Anterior cingulate cortex (tissue), 58 donors: ENCODE results near the gene PRKAG2.

Source experiments
- DNase-seq, 58 donors: peaks; one replicate each; lab custom pipeline; 2025; lab: John Stamatoyannopoulos, UW

PRKAG2 gene

GRCh38 chr7:151678227-151678604 lies 198.7 kb downstream of the PRKAG2 start:
- DNase-seq, result no peak

GRCh38 chr7:151677581-151678226 lies 199.2 kb downstream of the PRKAG2 start:
- no peak for DNase-seq

GRCh38 chr7:151676759-151677158 lies 200.2 kb downstream of the PRKAG2 start:
- DNase-seq, result no peak

- DNase-seq, result no peak
Measured at GRCh38 chr7:151675196-151675920, 201.6 kb downstream of the PRKAG2 start.

- no peak for DNase-seq
Measured at GRCh38 chr7:151674161-151674920, 202.6 kb downstream of the PRKAG2 start.

- DNase-seq, result no peak
Measured at GRCh38 chr7:151673216-151673615, 203.7 kb downstream of the PRKAG2 start.

- DNase-seq, result no peak
Measured at GRCh38 chr7:151672716-151673115, 204.2 kb downstream of the PRKAG2 start.

GRCh38 chr7:151671514-151671913 lies 205.4 kb downstream of the PRKAG2 start:
- DNase-seq, result no peak

- no peak for DNase-seq
Measured at GRCh38 chr7:151669762-151670161, 207.2 kb downstream of the PRKAG2 start.

- DNase-seq, result no peak
Measured at GRCh38 chr7:151666886-151667285, 210.0 kb downstream of the PRKAG2 start.

GRCh38 chr7:151665368-151665767 lies 211.5 kb downstream of the PRKAG2 start:
- peak in 15 of 58 donors; percentile 7 to 61 (median 21) for DNase-seq

GRCh38 chr7:151664268-151664667 lies 212.6 kb downstream of the PRKAG2 start:
- no peak for DNase-seq

- no peak for DNase-seq
Measured at GRCh38 chr7:151663382-151664100, 213.4 kb downstream of the PRKAG2 start.

GRCh38 chr7:151662251-151662826 lies 214.6 kb downstream of the PRKAG2 start:
- no peak for DNase-seq

GRCh38 chr7:151661587-151661986 lies 215.3 kb downstream of the PRKAG2 start:
- DNase-seq, result no peak

- DNase-seq, result no peak
Measured at GRCh38 chr7:151660141-151660540, 216.8 kb downstream of the PRKAG2 start.

- DNase-seq, result no peak
Measured at GRCh38 chr7:151659219-151659618, 217.7 kb downstream of the PRKAG2 start.

- DNase-seq, result no peak
Measured at GRCh38 chr7:151658778-151659177, 218.1 kb downstream of the PRKAG2 start.

GRCh38 chr7:151657173-151657572 lies 219.7 kb downstream of the PRKAG2 start:
- DNase-seq, result no peak

GRCh38 chr7:151655555-151655954 lies 221.4 kb downstream of the PRKAG2 start:
- DNase-seq, result no peak
